GM19397 (cell line): ENCODE measurements around the gene GPD1L.
"Not testable (repeated sequence)": the region's sequence is repeated elsewhere in the genome, so short reads cannot be mapped to it uniquely, and the experiment has no call there.

Experiments used
- ATAC-seq: cut with Tn5 transposase; IDR thresholded peaks from one replicate; pipeline ENCODE4 v1.9.1; 2021; ENCODE audit warnings: mild to moderate bottlenecking, moderate library complexity; ENCODE audit not compliant: unreplicated experiment

Gene GPD1L

GRCh38 chr3:32177702-32178198, 71.3 kb downstream of the GPD1L start:
- ATAC-seq = no peak

GRCh38 chr3:32180141-32180784, 73.8 kb downstream of the GPD1L start:
- ATAC-seq = no peak

DNA sequence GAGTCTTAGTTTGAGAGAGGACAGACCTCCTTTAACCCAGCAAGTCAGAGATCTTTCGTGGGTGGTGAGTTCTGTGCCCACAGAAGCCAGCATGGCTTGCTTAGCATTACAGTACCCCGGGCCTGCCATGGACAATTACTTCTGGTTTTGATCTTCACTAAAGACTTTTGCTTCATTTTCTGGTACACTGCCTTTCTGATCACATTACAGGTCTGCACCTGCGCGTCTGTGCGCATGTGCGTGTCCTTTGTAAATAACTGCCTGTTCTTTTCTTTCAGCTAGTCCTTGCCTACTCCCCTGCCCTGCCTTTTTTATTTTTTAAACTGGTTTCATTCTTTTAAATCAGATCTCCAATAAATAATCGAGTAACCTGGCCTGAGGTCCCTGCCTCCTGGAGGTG, 74.9 kb downstream of the GPD1L start:
- ATAC-seq = no peak

GRCh38 chr3:32181796-32182195, 75.4 kb downstream of the GPD1L start:
- no peak for ATAC-seq

DNA sequence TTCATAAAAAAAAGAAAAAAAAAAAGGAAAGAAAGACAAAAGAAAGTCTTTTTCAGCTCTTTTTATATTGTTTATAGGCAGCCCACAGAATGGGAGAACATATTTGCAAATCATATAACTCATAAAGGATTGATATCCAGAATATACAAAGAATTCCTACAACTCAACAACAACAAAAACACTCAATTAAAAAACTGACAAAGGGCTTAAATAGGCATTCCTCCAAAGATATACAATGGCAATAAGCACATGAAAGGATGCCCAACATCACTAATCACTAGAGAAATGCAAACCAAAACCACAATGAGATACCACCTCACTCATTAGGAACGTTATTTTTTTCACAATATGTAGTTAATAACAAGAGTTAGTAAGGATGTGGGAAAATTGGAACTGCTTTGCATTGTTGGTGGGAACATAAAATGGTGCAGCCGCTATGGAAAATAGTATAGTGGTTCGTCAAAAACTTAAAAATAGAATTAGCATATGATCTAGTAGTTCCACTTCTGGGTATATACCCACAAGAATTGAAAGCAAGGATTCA, 77.8 kb downstream of the GPD1L start:
- no peak for ATAC-seq

DNA sequence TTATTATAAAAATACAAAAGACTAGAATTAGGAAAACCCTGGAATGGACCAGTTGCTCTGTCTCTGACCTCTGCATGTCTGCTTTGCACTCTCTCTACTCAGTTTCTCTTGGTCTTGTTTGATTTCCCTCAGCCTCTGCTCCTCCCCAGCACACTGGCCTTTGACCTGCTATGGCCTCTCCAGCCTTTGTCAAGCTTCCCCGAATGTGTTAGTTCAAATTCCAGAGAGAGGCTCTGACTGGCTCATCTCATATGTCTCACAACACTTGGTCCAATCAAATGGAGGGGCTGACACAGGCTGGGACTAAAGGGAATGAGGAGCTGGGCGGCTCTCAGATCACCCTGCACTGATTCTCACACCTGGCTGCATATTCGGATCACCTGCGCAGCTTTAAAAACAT, 79.7 kb downstream of the GPD1L start:
- no peak for ATAC-seq

DNA sequence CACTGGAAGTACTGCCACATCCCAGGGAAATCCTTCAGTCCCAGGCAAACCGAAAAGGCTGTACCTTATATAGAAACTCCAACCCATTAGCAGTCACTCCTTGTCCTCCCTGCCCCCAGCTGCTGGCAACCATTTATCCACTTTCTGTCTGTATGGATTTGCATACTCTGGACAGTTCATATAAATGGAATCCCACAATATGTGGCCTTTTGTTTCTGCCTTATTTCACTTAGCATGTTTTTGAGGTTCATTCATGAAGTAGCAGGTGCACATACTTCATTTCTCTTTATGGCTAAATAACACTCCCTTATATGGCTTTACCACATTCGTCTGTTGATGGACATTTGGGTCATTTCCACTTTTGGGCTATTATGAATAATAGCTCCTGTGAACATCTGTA, 80.5 kb downstream of the GPD1L start:
- no peak for ATAC-seq

DNA sequence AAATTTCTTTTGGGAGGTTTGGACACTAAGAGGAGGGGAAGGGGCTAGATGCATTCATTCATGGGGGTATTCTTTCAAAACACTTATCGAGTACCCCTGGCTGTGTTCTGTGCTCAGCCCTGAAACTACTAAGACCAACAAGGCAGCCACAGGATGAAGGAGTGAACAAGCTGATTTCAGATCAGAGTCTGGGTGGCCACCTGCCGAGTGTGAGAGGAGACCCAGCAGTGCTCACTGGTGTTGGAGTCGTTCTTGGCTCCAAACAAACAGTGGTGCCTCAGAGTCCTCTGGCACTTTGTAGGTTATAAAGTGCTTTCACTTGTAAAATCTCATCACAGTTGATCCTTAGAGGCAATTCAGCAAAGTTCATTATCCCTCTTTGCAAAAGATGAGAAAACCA, 83.3 kb downstream of the GPD1L start:
- no peak for ATAC-seq

DNA sequence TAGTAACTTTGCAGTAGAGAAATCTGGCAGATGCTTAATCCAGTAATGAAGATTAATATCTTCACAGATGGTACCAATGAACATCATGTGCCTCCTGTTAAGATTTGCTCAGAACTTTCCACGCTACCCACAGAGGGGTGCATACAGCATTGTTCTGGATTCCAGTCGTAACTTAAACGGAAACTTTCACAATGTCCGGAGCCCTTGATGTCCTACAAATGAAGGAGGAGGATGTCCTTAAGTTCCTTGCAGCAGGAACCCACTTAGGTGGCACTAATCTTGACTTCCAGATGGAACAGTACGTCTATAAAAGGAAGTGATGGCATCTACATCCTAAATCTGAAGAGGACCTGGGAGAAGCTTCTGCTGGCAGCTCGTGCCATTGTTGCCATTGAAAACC, 84.1 kb downstream of the GPD1L start:
- ATAC-seq = not testable (repeated sequence)

DNA sequence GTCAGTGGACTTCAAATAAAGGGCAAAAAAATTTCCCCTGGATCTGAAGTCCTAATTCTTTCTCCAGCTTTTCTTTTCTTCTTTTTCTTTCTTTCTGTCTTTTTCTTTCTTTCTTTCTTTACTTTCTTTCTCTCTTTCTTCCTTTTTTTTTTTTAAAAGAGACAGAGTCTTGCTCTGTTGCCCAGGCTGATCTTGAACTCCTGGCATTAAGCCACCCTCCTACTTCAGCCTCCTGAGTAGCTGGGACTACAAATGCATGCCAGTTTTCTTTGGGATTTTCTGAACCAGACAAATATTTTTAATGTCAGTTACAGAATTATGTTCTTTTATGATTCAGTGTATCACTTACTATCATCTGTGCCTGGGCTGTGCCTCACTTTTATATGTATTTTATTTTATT, 86.7 kb downstream of the GPD1L start:
- no peak for ATAC-seq

GRCh38 chr3:32194653-32195052, 88.2 kb downstream of the GPD1L start:
- no peak for ATAC-seq

- ATAC-seq = no peak
Observed at GRCh38 chr3:32195995-32196540, 89.6 kb downstream of the GPD1L start.

GRCh38 chr3:32197991-32198390, 91.6 kb downstream of the GPD1L start:
- ATAC-seq = no peak

- ATAC-seq = no peak
Observed at GRCh38 chr3:32198714-32199113, 92.3 kb downstream of the GPD1L start.

- no peak for ATAC-seq
Observed at GRCh38 chr3:32200490-32200889, 94.1 kb downstream of the GPD1L start.

DNA sequence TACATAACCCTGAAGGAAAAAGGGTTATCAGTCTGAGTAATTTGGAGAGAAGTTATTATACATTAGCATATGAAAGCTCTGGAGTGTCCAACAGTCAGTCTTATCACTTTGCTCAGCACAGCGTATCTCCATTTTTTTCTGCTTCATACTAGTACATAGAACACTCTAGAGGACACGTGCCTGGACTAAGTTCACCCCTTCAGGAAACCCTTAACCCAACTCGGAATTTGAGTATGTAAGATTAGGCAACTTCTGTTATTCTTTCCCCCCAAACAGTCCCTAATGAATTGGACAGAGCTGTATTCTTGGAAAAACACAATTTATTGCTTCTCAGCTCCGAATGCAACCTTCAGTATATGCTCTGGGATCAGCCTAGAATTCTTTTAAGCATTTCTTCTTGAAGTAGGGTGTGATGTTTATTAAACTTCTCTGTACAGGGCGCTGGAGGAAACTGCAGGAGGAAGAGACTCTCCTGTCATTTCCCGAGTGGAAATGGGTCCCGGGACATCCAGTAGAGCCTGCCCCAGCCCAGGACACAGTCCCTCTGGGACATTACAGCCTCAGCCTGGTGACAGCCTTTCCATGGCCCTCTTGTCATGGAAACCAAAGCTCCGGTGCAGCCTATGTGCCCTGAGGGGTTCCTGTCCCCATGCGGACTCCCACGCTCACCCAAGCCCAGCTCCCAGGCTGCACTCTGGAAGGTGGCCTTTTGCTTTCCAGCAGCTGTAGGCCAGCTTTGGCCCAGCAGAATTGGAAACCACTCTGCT, 94.8 kb downstream of the GPD1L start:
- no peak for ATAC-seq

GRCh38 chr3:32202496-32202895, 96.1 kb downstream of the GPD1L start:
- no peak for ATAC-seq

GRCh38 chr3:32203854-32204253, 97.4 kb downstream of the GPD1L start:
- no peak for ATAC-seq

GRCh38 chr3:32208447-32208846, 102.0 kb downstream of the GPD1L start:
- ATAC-seq = no peak

GRCh38 chr3:32215185-32215584, 108.8 kb downstream of the GPD1L start:
- ATAC-seq = no peak

- ATAC-seq = no peak
Observed at GRCh38 chr3:32216172-32216783, 109.9 kb downstream of the GPD1L start.
